ENCODE results near the gene KLF7. TPM values are rescaled to one million over a fixed set of nuclear protein-coding genes. Genes with fewer than 3 reads are reported as not detected.

KLF7 gene
- total and polyA plus RNA-seq, 2 donors (not counting 3 experiments of a cell fraction or from before 2014, with no cell fraction given), result 32.8 to 42.9 TPM

- no TSS peak for BruUV-seq (replicated peaks)
- Histone ChIP-seq H3K4me2 (ENCODE audit: insufficient read depth, low read length) (no peak overlapping the region), H3K9me1 (replicated peaks; ENCODE audit: control insufficient read depth, extremely low read depth, insufficient read depth, low read length) (no peaks in the 10 kb centered on the region), H2AFZ (ENCODE audit: low read depth, low read length) (no peak overlapping the region), H3K9me3 (replicated peaks; ENCODE audit: control insufficient read depth, insufficient read depth, low read length) (no peaks in the 10 kb centered on the region), H3K4me1 (ENCODE audit: control insufficient read depth, extremely low read depth, insufficient read depth, low read length) (peaks cover 36% of the 10 kb centered on the region), H3K9ac (replicated peaks; ENCODE audit: extremely low read depth, insufficient read depth, low read length) (no peak overlapping the region), H3K79me2 (ENCODE audit: control insufficient read depth, insufficient read depth, low read length) (peaks cover 6% of the 10 kb centered on the region), H3K27ac (ENCODE audit: insufficient read depth, low read depth, low read length) (no peak overlapping the region), H3K27me3 (ENCODE audit: control insufficient read depth in 2 of 2, insufficient read depth in 2 of 2, low read length in 2 of 2) (no peaks in the 10 kb centered on the region), H3K4me3 (replicated peaks in 1 of 3; ENCODE audit: insufficient read depth in 1 of 3, low read depth in 1 of 3, low read length in 3 of 3) (no peak overlapping the region), H3K36me3 (ENCODE audit: control insufficient read depth in 2 of 2, extremely low read depth in 1 of 2, insufficient read depth in 2 of 2, low read length in 2 of 2) (peaks cover 11 to 13% of the 10 kb centered on the region in 2 experiments), H4K20me1 (replicated peaks; ENCODE audit: control insufficient read depth, extremely low read depth, insufficient read depth, low read length) (no peaks in the 10 kb centered on the region)
- CTCF ChIA-PET, result no interaction called here
- DNase-seq (ENCODE audit: low read depth, low spot score), result no peak
- intact Hi-C loops (cut with micrococcal nuclease), result no loop called here
- TF ChIP-seq CTCF (IDR thresholded peaks at IDR 0.05; ENCODE audit: extremely low read depth in 1 of 2, insufficient read depth in 1 of 2, low read depth in 1 of 2, low read length in 2 of 2) (no peak), GATA2 (IDR thresholded peaks at IDR 0.05; ENCODE audit: insufficient read depth, insufficient read length, low read depth, low read length) (no peak), JUN (IDR thresholded peaks at IDR 0.05; ENCODE audit: borderline replicate concordance, insufficient read depth, insufficient read length, low read depth) (no peak), POLR2A (IDR thresholded peaks at IDR 0.05; ENCODE audit: low read depth, low read length) (no peak), MAX (IDR thresholded peaks at IDR 0.05; ENCODE audit: insufficient read depth, insufficient read length) (no peak), EZH2 (IDR thresholded peaks at IDR 0.05; ENCODE audit: borderline replicate concordance, low read depth, low read length, severe bottlenecking) (no peak), MYC (IDR thresholded peaks at IDR 0.05; ENCODE audit: low read depth, low read length) (no peak), FOS (IDR thresholded peaks at IDR 0.05; ENCODE audit: borderline replicate concordance, insufficient read depth, low read length) (no peak), POLR2AphosphoS5 (IDR thresholded peaks at IDR 0.05; ENCODE audit: insufficient read depth, low read depth, low read length) (no peak)
- POLR2A ChIA-PET, result no interaction called here
- dilution Hi-C loops (cut with MboI; ENCODE audit: extremely low pct_ligation_motif_present, low sequenced_read_pairs), result no loop called here
- no peak for FAIRE-seq
These were observed 87.5 kb downstream of the KLF7 start for GRCh38 chr2:207078186-207078798.
